BE2C (cell line): ENCODE measurements around the gene RPS6KA2.

Experiments used
- DNase-seq: peaks from one replicate; pipeline ENCODE4 v3.0.0-alpha.2; 2020
- H3K27me3 ChIP-seq: fragments of 250-450 bp; sonication (Bioruptor Pico); 2 replicates; pipeline ENCODE4 v1.5.1; 2020; ENCODE audit warnings: mild to moderate bottlenecking
- H3K36me3 ChIP-seq: fragments of 250-450 bp; sonication (Bioruptor Pico); 2 replicates; pipeline ENCODE4 v1.5.1; 2020; ENCODE audit warnings: mild to moderate bottlenecking
- H3K4me1 ChIP-seq: fragments of 250-450 bp; sonication (Bioruptor Pico); 2 replicates; pipeline ENCODE4 v1.5.1; 2020
- H3K4me3 ChIP-seq: 2 replicates; pipeline ENCODE4 v1.5.1; 2011; ENCODE audit warnings: low read depth, low read length
- H3K9me3 ChIP-seq: fragments of 250-450 bp; sonication (Bioruptor Pico); 2 replicates; pipeline ENCODE4 v1.5.1; 2020
- CTCF ChIP-seq: IDR thresholded peaks from 2 replicates; pipeline ENCODE4 v1.5.1; 2012; ENCODE audit warnings: mild to moderate bottlenecking, low read depth, low read length

The RPS6KA2 gene

GRCh38 chr6:166567813-166568212, 59.2 kb downstream of the RPS6KA2 start:
- peaks cover 7% of the 10 kb centered on the region for H3K4me1 ChIP-seq
- H3K27me3 ChIP-seq: no peaks in the 10 kb centered on the region
- no peak for TF ChIP-seq CTCF
- H3K9me3 ChIP-seq: no peaks in the 10 kb centered on the region
- no peaks in the 10 kb centered on the region for H3K36me3 ChIP-seq
- no peak overlapping the region for H3K4me3 ChIP-seq
- DNase-seq: no peak

GRCh38 chr6:166567107-166567506, 59.9 kb downstream of the RPS6KA2 start:
- no peak for TF ChIP-seq CTCF
- Histone ChIP-seq H3K4me3 (no peak overlapping the region), H3K36me3 (no peaks in the 10 kb centered on the region), H3K27me3 (no peaks in the 10 kb centered on the region), H3K4me1 (peaks cover under 1% of the 10 kb centered on the region; the same call in 1 of the 2 replicates), H3K9me3 (no peaks in the 10 kb centered on the region)
- DNase-seq: no peak

GRCh38 chr6:166566026-166567011, 60.7 kb downstream of the RPS6KA2 start:
- DNase-seq: no peak
- H3K27me3 ChIP-seq: no peaks in the 10 kb centered on the region
- TF ChIP-seq CTCF: no peak
- no peaks in the 10 kb centered on the region for H3K4me1 ChIP-seq
- no peaks in the 10 kb centered on the region for H3K36me3 ChIP-seq
- no peaks in the 10 kb centered on the region for H3K9me3 ChIP-seq
- no peak overlapping the region for H3K4me3 ChIP-seq

- no peaks in the 10 kb centered on the region for H3K27me3 ChIP-seq
- no peak for DNase-seq
- H3K4me3 ChIP-seq: no peak overlapping the region
- no peaks in the 10 kb centered on the region for H3K4me1 ChIP-seq
- no peaks in the 10 kb centered on the region for H3K9me3 ChIP-seq
- no peak for TF ChIP-seq CTCF
- no peaks in the 10 kb centered on the region for H3K36me3 ChIP-seq
Observed at GRCh38 chr6:166565084-166565967, 61.7 kb downstream of the RPS6KA2 start.

DNA sequence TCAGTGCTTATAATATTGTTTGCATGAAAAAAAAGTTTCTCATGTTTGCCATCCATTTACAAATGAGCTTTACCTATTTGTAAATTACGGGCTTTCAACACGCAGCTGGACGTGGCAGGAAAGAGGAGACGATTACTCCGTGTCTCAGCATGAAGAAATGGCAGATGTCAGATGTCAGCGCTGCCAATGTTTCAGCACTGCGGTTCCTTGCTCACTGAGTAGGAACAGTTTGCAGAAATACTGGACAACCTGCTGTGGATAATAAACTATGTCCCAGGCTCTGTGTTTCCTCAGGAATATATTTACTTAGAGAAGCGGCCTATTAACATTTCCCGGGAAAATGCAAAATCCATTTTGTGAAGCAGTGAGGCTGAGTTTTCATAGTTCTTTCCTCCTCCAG, 63.2 kb downstream of the RPS6KA2 start:
- TF ChIP-seq CTCF: no peak
- H3K36me3 ChIP-seq: no peaks in the 10 kb centered on the region
- DNase-seq: no peak
- H3K4me3 ChIP-seq: no peak overlapping the region
- no peaks in the 10 kb centered on the region for H3K27me3 ChIP-seq
- no peaks in the 10 kb centered on the region for H3K4me1 ChIP-seq
- no peaks in the 10 kb centered on the region for H3K9me3 ChIP-seq
